ENCODE measurements around the gene FLT3.

The FLT3 gene

DNA sequence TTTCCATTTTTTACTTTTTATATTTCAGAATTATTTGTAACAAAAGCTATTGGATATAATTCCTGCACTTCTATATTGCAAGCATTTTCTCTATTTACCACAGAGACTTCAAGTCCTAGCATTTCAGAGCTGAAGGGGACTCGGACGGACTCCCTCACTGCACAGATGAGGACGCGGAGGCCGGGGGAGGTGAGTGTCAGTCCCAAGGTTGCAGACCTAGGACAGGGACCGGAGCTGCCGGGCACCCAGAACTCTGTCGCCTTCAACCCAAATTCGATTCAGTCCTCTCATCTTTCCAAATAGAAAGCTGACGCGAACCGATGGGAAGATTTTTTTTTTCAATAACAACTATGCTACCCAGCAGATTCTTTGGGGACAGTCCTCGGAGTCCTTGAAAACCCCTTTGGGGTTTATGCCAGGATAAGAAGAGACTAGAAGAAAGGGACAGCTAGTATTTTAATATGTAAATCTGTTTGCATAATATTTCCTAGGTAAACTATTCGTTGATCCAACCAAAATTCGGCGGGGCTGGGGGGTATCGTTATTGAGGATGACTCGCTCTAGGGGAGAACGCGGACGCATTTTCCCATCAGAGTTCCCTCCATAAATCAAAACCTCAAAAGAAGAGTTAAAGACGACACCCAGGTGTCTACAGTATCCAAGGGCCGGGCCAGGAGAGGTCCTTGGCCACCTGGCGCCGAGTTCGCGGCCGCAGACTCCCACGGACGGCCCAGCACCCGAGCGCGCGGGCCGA, 803 bp downstream of the FLT3 start:
- TF ChIP-seq, protein P1, sequence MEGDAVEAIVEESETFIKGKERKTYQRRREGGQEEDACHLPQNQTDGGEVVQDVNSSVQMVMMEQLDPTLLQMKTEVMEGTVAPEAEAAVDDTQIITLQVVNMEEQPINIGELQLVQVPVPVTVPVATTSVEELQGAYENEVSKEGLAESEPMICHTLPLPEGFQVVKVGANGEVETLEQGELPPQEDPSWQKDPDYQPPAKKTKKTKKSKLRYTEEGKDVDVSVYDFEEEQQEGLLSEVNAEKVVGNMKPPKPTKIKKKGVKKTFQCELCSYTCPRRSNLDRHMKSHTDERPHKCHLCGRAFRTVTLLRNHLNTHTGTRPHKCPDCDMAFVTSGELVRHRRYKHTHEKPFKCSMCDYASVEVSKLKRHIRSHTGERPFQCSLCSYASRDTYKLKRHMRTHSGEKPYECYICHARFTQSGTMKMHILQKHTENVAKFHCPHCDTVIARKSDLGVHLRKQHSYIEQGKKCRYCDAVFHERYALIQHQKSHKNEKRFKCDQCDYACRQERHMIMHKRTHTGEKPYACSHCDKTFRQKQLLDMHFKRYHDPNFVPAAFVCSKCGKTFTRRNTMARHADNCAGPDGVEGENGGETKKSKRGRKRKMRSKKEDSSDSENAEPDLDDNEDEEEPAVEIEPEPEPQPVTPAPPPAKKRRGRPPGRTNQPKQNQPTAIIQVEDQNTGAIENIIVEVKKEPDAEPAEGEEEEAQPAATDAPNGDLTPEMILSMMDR (IDR thresholded peaks at IDR 0.05; ENCODE audit: insufficient read depth, low read length) = no peak
- TF ChIP-seq GABPA (IDR thresholded peaks at IDR 0.05; ENCODE audit: low read depth) (no peak), SPI1 (IDR thresholded peaks at IDR 0.05; ENCODE audit: borderline replicate concordance, low read depth) (no peak), POLR2AphosphoS5 (IDR thresholded peaks at IDR 0.05; ENCODE audit: low read depth) (no peak)
- TF ChIP-seq, protein P2, sequence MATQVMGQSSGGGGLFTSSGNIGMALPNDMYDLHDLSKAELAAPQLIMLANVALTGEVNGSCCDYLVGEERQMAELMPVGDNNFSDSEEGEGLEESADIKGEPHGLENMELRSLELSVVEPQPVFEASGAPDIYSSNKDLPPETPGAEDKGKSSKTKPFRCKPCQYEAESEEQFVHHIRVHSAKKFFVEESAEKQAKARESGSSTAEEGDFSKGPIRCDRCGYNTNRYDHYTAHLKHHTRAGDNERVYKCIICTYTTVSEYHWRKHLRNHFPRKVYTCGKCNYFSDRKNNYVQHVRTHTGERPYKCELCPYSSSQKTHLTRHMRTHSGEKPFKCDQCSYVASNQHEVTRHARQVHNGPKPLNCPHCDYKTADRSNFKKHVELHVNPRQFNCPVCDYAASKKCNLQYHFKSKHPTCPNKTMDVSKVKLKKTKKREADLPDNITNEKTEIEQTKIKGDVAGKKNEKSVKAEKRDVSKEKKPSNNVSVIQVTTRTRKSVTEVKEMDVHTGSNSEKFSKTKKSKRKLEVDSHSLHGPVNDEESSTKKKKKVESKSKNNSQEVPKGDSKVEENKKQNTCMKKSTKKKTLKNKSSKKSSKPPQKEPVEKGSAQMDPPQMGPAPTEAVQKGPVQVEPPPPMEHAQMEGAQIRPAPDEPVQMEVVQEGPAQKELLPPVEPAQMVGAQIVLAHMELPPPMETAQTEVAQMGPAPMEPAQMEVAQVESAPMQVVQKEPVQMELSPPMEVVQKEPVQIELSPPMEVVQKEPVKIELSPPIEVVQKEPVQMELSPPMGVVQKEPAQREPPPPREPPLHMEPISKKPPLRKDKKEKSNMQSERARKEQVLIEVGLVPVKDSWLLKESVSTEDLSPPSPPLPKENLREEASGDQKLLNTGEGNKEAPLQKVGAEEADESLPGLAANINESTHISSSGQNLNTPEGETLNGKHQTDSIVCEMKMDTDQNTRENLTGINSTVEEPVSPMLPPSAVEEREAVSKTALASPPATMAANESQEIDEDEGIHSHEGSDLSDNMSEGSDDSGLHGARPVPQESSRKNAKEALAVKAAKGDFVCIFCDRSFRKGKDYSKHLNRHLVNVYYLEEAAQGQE (IDR thresholded peaks at IDR 0.05; ENCODE audit: insufficient replicate concordance, low read depth) = no peak
- Histone ChIP-seq H3K27me3 (ENCODE audit: insufficient read depth, poor library complexity, severe bottlenecking) (no peaks in the 10 kb centered on the region), H3K27ac (replicated peaks) (peak overlapping the region; percentile 70), H3K4me3 (replicated peaks; ENCODE audit: insufficient read depth, low read length) (peak overlapping the region; percentile 59)
- no peak for DNase-seq (ENCODE audit: low read depth in 1 of 2, low spot score in 1 of 2)

DNA sequence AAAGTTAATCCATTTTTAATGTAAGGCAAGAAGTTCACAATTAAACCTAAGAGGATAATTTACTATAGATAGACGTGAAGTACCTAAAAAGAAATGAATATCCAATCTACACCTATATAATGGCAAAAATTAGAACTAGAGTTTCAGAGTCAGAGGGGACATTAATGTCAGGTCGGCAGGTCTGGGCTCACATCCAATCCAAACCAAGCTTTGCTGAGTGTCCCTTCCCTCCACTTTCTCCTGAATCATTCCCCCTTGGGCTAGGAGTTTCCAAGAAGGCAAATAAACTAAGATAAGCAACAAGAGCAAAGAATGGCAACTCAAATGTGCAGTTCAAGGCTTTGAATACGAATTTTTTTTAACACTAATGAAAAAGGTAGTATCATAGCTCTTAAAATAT, 2.9 kb downstream of the FLT3 start:
- TF ChIP-seq SPI1 (IDR thresholded peaks at IDR 0.05; ENCODE audit: borderline replicate concordance, low read depth) = no peak
- Histone ChIP-seq H3K27ac (replicated peaks) (no peak overlapping the region), H3K4me3 (replicated peaks; ENCODE audit: insufficient read depth, low read length) (no peak overlapping the region), H3K27me3 (ENCODE audit: insufficient read depth, poor library complexity, severe bottlenecking) (no peaks in the 10 kb centered on the region)
- no peak for DNase-seq (ENCODE audit: low read depth in 1 of 2, low spot score in 1 of 2)

DNA sequence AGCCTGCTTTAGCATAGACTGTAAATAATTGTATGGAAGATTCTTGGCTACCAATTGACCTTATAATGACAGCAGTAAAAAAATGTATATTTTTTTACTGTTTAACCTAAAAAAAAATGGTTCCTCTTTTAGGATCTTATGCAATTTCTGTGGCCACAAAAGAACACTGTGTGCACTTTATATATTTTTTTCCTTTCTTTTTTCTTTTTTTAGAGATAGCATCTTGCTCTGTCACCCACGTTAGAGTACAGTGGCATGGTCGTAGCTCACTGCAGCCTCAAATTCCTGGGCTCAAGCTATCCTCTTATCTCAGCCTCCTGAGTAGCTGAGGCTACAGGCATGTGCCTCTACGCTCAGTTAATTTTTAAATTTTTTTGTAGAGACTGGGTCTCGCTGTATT, 6.1 kb downstream of the FLT3 start:
- H3K27me3 ChIP-seq (ENCODE audit: insufficient read depth, poor library complexity, severe bottlenecking) = no peaks in the 10 kb centered on the region
- H3K4me3 ChIP-seq (replicated peaks; ENCODE audit: insufficient read depth, low read length) = no peak overlapping the region
- TF ChIP-seq, protein P2 (IDR thresholded peaks at IDR 0.05; ENCODE audit: insufficient replicate concordance, low read depth) = no peak
- peak; percentile 22; the same call in 1 of the 2 replicates for TF ChIP-seq SPI1 (IDR thresholded peaks at IDR 0.05; ENCODE audit: borderline replicate concordance, low read depth)
- peak; percentile 52 to 64 for DNase-seq (ENCODE audit: low read depth in 1 of 2, low spot score in 1 of 2)
- H3K27ac ChIP-seq (replicated peaks) = peak overlapping the region; percentile 89

DNA sequence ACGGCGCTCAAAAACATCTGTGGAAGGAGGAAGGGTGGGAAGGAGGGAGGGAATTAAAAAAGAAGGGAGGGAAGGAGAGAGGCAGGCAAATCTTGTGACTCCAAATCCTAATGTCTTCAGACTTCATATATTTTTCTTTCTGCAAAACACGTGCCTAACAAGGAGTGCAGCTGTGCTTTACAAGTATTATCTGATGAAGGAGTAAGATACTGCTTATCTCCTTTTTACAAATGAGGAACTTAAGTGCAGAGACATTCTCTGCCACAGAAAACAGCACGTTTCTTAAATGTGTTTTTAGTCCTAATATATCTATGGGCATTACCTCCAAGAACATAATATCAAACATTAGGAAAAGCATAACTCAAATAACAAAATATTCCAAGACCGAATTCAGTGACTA, 6.5 kb downstream of the FLT3 start:
- H3K27me3 ChIP-seq (ENCODE audit: insufficient read depth, poor library complexity, severe bottlenecking) = no peaks in the 10 kb centered on the region
- no peak overlapping the region for H3K4me3 ChIP-seq (replicated peaks; ENCODE audit: insufficient read depth, low read length)
- peak; percentile 50 to 64 for DNase-seq (ENCODE audit: low read depth in 1 of 2, low spot score in 1 of 2)
- no peak for TF ChIP-seq GABPA (IDR thresholded peaks at IDR 0.05; ENCODE audit: low read depth)
- TF ChIP-seq, protein P1 (IDR thresholded peaks at IDR 0.05; ENCODE audit: insufficient read depth, low read length) = no peak
- no peak for TF ChIP-seq SPI1 (IDR thresholded peaks at IDR 0.05; ENCODE audit: borderline replicate concordance, low read depth)
- TF ChIP-seq, protein P2 (IDR thresholded peaks at IDR 0.05; ENCODE audit: insufficient replicate concordance, low read depth) = no peak
- TF ChIP-seq POLR2AphosphoS5 (IDR thresholded peaks at IDR 0.05; ENCODE audit: low read depth) = no peak; the same call in 1 of the 2 replicates
- H3K27ac ChIP-seq (replicated peaks) = peak overlapping the region; percentile 89

All from HL-60 (cell line).